ENCODE results near the gene TSHZ1. TPM values are rescaled to one million over a fixed set of nuclear protein-coding genes. Genes with fewer than 3 reads are reported as not detected.

TSHZ1 gene
- total and polyA plus RNA-seq, 2 experiments from 2014 or later = 0.23 to 0.38 TPM

DNA sequence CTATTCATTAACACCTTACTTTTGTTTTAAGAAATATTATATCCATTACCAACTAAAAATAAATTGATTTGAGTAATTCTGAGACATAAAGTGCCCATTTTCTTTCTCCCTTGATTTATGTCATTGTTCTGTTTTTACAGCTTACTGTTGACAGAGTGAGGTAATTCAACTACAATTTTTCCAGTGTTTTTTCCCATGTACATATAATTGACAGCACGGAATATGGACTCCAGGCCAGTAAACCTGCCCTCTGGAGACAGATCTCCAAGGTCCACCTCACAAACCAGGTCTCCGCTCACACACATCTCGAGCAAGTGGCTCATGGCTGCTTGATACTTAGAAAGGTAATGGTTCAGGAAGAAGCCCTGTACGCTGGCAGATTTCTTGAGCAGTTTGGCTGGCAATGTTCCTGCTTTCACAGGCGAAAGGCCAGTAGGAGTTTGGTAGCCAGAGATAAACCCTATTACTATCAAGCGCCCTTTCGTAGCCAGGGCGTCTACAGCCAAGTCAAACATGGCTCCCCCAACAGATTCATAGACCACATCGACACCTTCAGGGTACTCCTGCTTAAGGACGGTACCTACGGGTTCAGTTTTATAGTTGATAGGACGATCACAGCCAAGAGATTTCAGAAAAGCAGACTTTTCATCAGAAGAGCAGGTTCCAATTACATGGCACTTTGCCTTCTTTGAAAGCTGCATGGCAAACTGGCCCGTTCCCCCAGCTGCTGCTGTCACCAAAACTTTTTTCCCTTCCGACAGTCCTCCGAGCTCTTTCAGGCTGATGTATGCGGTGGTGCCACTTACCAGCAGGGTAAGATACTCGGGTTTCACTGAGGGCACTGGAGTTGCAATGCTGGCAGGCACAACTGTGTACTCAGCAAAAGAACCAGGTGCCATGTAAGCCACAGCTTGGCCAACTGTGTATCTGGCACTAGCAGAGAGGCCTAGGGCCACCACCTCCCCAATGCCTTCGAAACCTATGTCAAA lies 9.0 kb upstream of the TSHZ1 start:
- H3F3A ChIP-seq (replicated peaks; ENCODE audit: low read depth) = no peaks in the 10 kb centered on the region; the same call in 1 of the 2 replicates
- no peak for ATAC-seq
- TF ChIP-seq NANOG (IDR thresholded peaks at IDR 0.05; ENCODE audit: borderline replicate concordance) (no peak), ZNF331 (CRISPR knock-in tag; IDR thresholded peaks at IDR 0.05; ENCODE audit: low read depth) (no peak), POLR2AphosphoS5 (IDR thresholded peaks at IDR 0.05; ENCODE audit: low read depth) (no peak), STAT1 (IDR thresholded peaks at IDR 0.05; ENCODE audit: unreplicated experiment) (no peak), CREB1 (CRISPR knock-in tag; IDR thresholded peaks at IDR 0.05; ENCODE audit: low read depth) (no peak)
- TF ChIP-seq, protein P1, sequence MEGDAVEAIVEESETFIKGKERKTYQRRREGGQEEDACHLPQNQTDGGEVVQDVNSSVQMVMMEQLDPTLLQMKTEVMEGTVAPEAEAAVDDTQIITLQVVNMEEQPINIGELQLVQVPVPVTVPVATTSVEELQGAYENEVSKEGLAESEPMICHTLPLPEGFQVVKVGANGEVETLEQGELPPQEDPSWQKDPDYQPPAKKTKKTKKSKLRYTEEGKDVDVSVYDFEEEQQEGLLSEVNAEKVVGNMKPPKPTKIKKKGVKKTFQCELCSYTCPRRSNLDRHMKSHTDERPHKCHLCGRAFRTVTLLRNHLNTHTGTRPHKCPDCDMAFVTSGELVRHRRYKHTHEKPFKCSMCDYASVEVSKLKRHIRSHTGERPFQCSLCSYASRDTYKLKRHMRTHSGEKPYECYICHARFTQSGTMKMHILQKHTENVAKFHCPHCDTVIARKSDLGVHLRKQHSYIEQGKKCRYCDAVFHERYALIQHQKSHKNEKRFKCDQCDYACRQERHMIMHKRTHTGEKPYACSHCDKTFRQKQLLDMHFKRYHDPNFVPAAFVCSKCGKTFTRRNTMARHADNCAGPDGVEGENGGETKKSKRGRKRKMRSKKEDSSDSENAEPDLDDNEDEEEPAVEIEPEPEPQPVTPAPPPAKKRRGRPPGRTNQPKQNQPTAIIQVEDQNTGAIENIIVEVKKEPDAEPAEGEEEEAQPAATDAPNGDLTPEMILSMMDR (conservative IDR thresholded peaks at IDR 0.05; ENCODE audit: low read depth in 2 of 2) = no peak
- no peak overlapping the region for H3K4me3 ChIP-seq
- H3K9me2 ChIP-seq (ENCODE audit: insufficient read depth) = no peaks in the 10 kb centered on the region
- H3K4me1 Mint-ChIP-seq = peaks cover 24% of the 10 kb centered on the region
- H3K9me3 Mint-ChIP-seq = no peaks in the 10 kb centered on the region
- no peak overlapping the region for H3K27ac ChIP-seq (ENCODE audit: low read depth)
- H3K4me2 ChIP-seq = no peak overlapping the region
- H3K4me1 ChIP-seq (ENCODE audit: insufficient read depth) = peaks cover 18% of the 10 kb centered on the region
- no peak for DNase-seq (ENCODE audit: low spot score)
- H2AFZ ChIP-seq = no peak overlapping the region
- peaks cover 19% of the 10 kb centered on the region for H4K20me1 ChIP-seq (replicated peaks; ENCODE audit: insufficient read depth)
- H3K27ac Mint-ChIP-seq = no peak overlapping the region
- H3K4me3 Mint-ChIP-seq = no peak overlapping the region
- H3K36me3 Mint-ChIP-seq (ENCODE audit: low read depth) = no peaks in the 10 kb centered on the region
- H3K36me3 ChIP-seq (ENCODE audit: insufficient read depth) = no peaks in the 10 kb centered on the region
- peaks cover 44% of the 10 kb centered on the region for H3K27me3 Mint-ChIP-seq (ENCODE audit: insufficient read depth, low read depth, poor library complexity)
- H3K79me2 ChIP-seq (replicated peaks; ENCODE audit: insufficient read depth) = no peaks in the 10 kb centered on the region
- peaks cover 53% of the 10 kb centered on the region for H3K27me3 ChIP-seq (ENCODE audit: insufficient read depth)

DNA sequence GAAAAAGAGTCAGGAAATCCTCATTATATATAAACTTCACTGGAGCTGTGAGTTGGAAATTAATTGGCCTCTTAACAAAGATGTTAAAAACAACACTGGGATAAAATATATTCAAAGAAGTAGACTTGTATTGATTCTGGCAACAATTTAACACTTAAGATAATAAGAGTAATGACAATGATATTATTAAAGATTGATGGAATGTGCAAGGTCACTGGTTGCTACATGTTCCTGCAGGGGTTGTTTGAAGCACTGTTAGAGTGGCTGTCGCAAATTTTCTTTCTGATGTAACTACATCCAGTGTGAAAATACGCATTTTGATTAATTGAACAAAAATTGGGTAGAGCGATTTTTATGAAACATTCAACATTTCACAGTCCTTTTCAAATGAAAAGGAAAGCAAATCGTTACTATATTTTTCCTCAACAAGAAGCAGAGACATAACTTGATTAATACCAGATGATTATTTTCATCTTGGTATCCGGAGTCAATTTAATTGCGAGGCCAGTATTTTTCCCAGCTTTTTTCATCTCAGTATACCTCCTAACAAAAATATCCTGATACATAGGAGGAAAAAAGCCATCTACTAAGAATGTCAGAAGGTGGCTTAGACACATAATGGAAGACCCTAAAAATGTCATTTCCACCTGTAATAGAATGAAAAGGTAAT lies 7.8 kb upstream of the TSHZ1 start:
- peaks cover 66% of the 10 kb centered on the region for H3K27me3 ChIP-seq (ENCODE audit: insufficient read depth)
- no peak overlapping the region for H2AFZ ChIP-seq
- no peaks in the 10 kb centered on the region for H3K79me2 ChIP-seq (replicated peaks; ENCODE audit: insufficient read depth)
- H3K36me3 Mint-ChIP-seq (ENCODE audit: low read depth) = no peaks in the 10 kb centered on the region
- DNase-seq (ENCODE audit: low spot score) (no peak), ATAC-seq (no peak)
- H3K9me2 ChIP-seq (ENCODE audit: insufficient read depth) = no peaks in the 10 kb centered on the region
- H3F3A ChIP-seq (replicated peaks; ENCODE audit: low read depth) = peaks cover 3% of the 10 kb centered on the region; the same call in 1 of the 2 replicates
- peaks cover 36% of the 10 kb centered on the region for H3K4me1 Mint-ChIP-seq
- no peaks in the 10 kb centered on the region for H3K9me3 Mint-ChIP-seq
- H3K4me3 Mint-ChIP-seq = no peak overlapping the region
- H4K20me1 ChIP-seq (replicated peaks; ENCODE audit: insufficient read depth) = peaks cover 19% of the 10 kb centered on the region
- no peak overlapping the region for H3K4me2 ChIP-seq
- H3K4me1 ChIP-seq (ENCODE audit: insufficient read depth) = peaks cover 31% of the 10 kb centered on the region
- peaks cover 56% of the 10 kb centered on the region for H3K27me3 Mint-ChIP-seq (ENCODE audit: insufficient read depth, low read depth, poor library complexity)
- no peak overlapping the region for H3K27ac Mint-ChIP-seq
- H3K4me3 ChIP-seq = no peak overlapping the region
- H3K36me3 ChIP-seq (ENCODE audit: insufficient read depth) = no peaks in the 10 kb centered on the region
- H3K27ac ChIP-seq (ENCODE audit: low read depth) = no peak overlapping the region
- TF ChIP-seq CREB1 (CRISPR knock-in tag; IDR thresholded peaks at IDR 0.05; ENCODE audit: low read depth) (no peak), EZH2 (IDR thresholded peaks at IDR 0.05; ENCODE audit: low read depth, unreplicated experiment) (no peak), NANOG (IDR thresholded peaks at IDR 0.05; ENCODE audit: borderline replicate concordance) (no peak), ZNF114 (CRISPR knock-in tag; IDR thresholded peaks at IDR 0.05) (no peak), ZNF331 (CRISPR knock-in tag; IDR thresholded peaks at IDR 0.05; ENCODE audit: low read depth) (no peak), EZH2phosphoT487 (IDR thresholded peaks at IDR 0.05; ENCODE audit: unreplicated experiment) (no peak), JUNB (IDR thresholded peaks at IDR 0.05; ENCODE audit: unreplicated experiment) (no peak)
- TF ChIP-seq, protein P1 (conservative IDR thresholded peaks at IDR 0.05; ENCODE audit: low read depth in 2 of 2) = no peak
- TF ChIP-seq, protein P2, sequence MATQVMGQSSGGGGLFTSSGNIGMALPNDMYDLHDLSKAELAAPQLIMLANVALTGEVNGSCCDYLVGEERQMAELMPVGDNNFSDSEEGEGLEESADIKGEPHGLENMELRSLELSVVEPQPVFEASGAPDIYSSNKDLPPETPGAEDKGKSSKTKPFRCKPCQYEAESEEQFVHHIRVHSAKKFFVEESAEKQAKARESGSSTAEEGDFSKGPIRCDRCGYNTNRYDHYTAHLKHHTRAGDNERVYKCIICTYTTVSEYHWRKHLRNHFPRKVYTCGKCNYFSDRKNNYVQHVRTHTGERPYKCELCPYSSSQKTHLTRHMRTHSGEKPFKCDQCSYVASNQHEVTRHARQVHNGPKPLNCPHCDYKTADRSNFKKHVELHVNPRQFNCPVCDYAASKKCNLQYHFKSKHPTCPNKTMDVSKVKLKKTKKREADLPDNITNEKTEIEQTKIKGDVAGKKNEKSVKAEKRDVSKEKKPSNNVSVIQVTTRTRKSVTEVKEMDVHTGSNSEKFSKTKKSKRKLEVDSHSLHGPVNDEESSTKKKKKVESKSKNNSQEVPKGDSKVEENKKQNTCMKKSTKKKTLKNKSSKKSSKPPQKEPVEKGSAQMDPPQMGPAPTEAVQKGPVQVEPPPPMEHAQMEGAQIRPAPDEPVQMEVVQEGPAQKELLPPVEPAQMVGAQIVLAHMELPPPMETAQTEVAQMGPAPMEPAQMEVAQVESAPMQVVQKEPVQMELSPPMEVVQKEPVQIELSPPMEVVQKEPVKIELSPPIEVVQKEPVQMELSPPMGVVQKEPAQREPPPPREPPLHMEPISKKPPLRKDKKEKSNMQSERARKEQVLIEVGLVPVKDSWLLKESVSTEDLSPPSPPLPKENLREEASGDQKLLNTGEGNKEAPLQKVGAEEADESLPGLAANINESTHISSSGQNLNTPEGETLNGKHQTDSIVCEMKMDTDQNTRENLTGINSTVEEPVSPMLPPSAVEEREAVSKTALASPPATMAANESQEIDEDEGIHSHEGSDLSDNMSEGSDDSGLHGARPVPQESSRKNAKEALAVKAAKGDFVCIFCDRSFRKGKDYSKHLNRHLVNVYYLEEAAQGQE (IDR thresholded peaks at IDR 0.05; ENCODE audit: unreplicated experiment) = no peak

All from GM23338 (cell line).